Activated CD4-positive, alpha-beta T cell treated with anti-CD3 and anti-CD28 coated beads, Interleukin-2, amount 50 U/mL, for 16 hours (primary cell): ENCODE results near the gene SNRPN.
"Not testable (repeated sequence)": the region's sequence is repeated elsewhere in the genome, so short reads cannot be mapped to it uniquely, and the experiment has no call there.

Experiments used
- DNase-seq: peaks from one replicate; pipeline ENCODE4 v3.0.0-alpha.2; 2020

The SNRPN gene

GRCh38 chr15:24954783-24955530 is at the start of gene SNRPN, which contains the start of gene SNURF:
Gene SNRPN (plus strand): TSS chr15:24954987. CDS start chr15:24974454, 19,467 bp downstream.
Gene SNURF (plus strand): TSS chr15:24954987. CDS start chr15:24955049, 62 bp downstream.
- DNase-seq, result peak; percentile 71

GRCh38 chr15:24916305-24917009 is 38.3 kb upstream of the SNRPN start:
- peak; percentile 0 for DNase-seq

GRCh38 chr15:24917431-24917830 is 37.4 kb upstream of the SNRPN start:
- no peak for DNase-seq

GRCh38 chr15:24919446-24919845 is 35.3 kb upstream of the SNRPN start:
- DNase-seq, result no peak

GRCh38 chr15:24922781-24923180 is 32.0 kb upstream of the SNRPN start:
- DNase-seq, result not testable (repeated sequence)

- DNase-seq, result no peak
These were observed 30.6 kb upstream of the SNRPN start for GRCh38 chr15:24924153-24924552.

- DNase-seq, result no peak
These were observed 30.2 kb upstream of the SNRPN start for GRCh38 chr15:24924621-24925020.

GRCh38 chr15:24931874-24932732 is 22.7 kb upstream of the SNRPN start:
- not testable (repeated sequence) for DNase-seq

GRCh38 chr15:24933716-24934115 is 21.1 kb upstream of the SNRPN start:
- no peak for DNase-seq

GRCh38 chr15:24938224-24938623 is 16.6 kb upstream of the SNRPN start:
- not testable (repeated sequence) for DNase-seq

GRCh38 chr15:24940236-24940635 is 14.6 kb upstream of the SNRPN start:
- DNase-seq, result no peak

GRCh38 chr15:24943361-24943760 is 11.4 kb upstream of the SNRPN start:
- DNase-seq, result no peak

- DNase-seq, result no peak
These were observed 9.8 kb upstream of the SNRPN start for GRCh38 chr15:24944954-24945353.

- DNase-seq, result no peak
These were observed 9.1 kb upstream of the SNRPN start for GRCh38 chr15:24945711-24946110.

GRCh38 chr15:24948495-24948894 is 6.3 kb upstream of the SNRPN start:
- no peak for DNase-seq

GRCh38 chr15:24955531-24955921 is 739 bp downstream of the SNRPN start:
- no peak for DNase-seq

- peak; percentile 79 for DNase-seq
These were observed 1.5 kb downstream of the SNRPN start for GRCh38 chr15:24956111-24956838.

- no peak for DNase-seq
These were observed 2.9 kb downstream of the SNRPN start for GRCh38 chr15:24957691-24958090.

- DNase-seq, result no peak
These were observed 7.2 kb downstream of the SNRPN start for GRCh38 chr15:24961967-24962366.

GRCh38 chr15:24962880-24963279 is 8.1 kb downstream of the SNRPN start:
- no peak for DNase-seq

- DNase-seq, result no peak
These were observed 11.7 kb downstream of the SNRPN start for GRCh38 chr15:24966364-24967103.

GRCh38 chr15:24971052-24971451 is 16.3 kb downstream of the SNRPN start:
- DNase-seq, result no peak
